ENCODE results near the gene IDS. TPM values are rescaled to one million over a fixed set of nuclear protein-coding genes. Genes with fewer than 3 reads are reported as not detected.
A peak's percentile ranks its signal among the peaks of the same experiment; 100 is the strongest.

Gene IDS
- total RNA-seq, 4 donors from 2014 or later: 80.2 to 91.0 (median 86.4) TPM

- intact Hi-C loops (cut with DNase I): no loop called here
Measured at GRCh38 chrX:149510386-149510785, 5.3 kb upstream of the IDS start.

GRCh38 chrX:149508467-149508866 lies 3.4 kb upstream of the IDS start:
- Histone ChIP-seq H3K9me3 (no peaks in the 10 kb centered on the region), H3K4me3 (no peak overlapping the region), H3K4me1 (peaks cover 0 to 15% (median 10%) of the 10 kb centered on the region in 4 donors), H3K27me3 (no peaks in the 10 kb centered on the region), H3K27ac (replicated peaks in 1 of 4) (no peak overlapping the region), H3K36me3 (no peaks in the 10 kb centered on the region)
- no peak for TF ChIP-seq CTCF (IDR thresholded peaks at IDR 0.05)
- no peak for TF ChIP-seq POLR2A (IDR thresholded peaks at IDR 0.05; ENCODE audit: low read depth)
- no peak for DNase-seq (ENCODE audit: extremely low spot score)
- WGBS: 53% methylated on average over 1 of the region's 1 CpG
- intact Hi-C loops (cut with DNase I): loop anchor here (10.0 kb wide), 1 partner anchor 1594 kb away; the partner anchor contains the start of gene FMR1

More at GRCh38 chrX:149510386-149510785, 5.3 kb upstream of the IDS start:
- no peak for DNase-seq (ENCODE audit: extremely low spot score)
- Histone ChIP-seq H3K27me3 (no peaks in the 10 kb centered on the region), H3K4me3 (no peak overlapping the region), H3K27ac (replicated peaks in 1 of 4) (no peak overlapping the region), H3K4me1 (peaks cover 0 to 4% (median 4%) of the 10 kb centered on the region in 4 donors), H3K36me3 (no peaks in the 10 kb centered on the region), H3K9me3 (no peaks in the 10 kb centered on the region)
- TF ChIP-seq POLR2A (IDR thresholded peaks at IDR 0.05; ENCODE audit: low read depth) (no peak), POLR2AphosphoS5 (IDR thresholded peaks at IDR 0.05) (no peak), CTCF (IDR thresholded peaks at IDR 0.05) (no peak), EP300 (IDR thresholded peaks at IDR 0.05) (no peak)
- WGBS: 33% methylated on average over 4 of the region's 4 CpGs

GRCh38 chrX:149506349-149506748 lies 1.2 kb upstream of the IDS start:
- Histone ChIP-seq H3K4me1 (peaks cover 0 to 26% (median 16%) of the 10 kb centered on the region in 4 donors), H3K27me3 (no peaks in the 10 kb centered on the region), H3K27ac (replicated peaks in 1 of 4) (no peak overlapping the region), H3K36me3 (peaks cover 0 to 8% (median 4%) of the 10 kb centered on the region in 4 donors), H3K4me3 (no peak overlapping the region), H3K9me3 (no peaks in the 10 kb centered on the region)
- 84% methylated on average over 2 of the region's 2 CpGs for WGBS
- intact Hi-C loops (cut with DNase I): loop anchor here (10.0 kb wide), 1 partner anchor 1592 kb away; the partner anchor contains the start of gene FMR1
- TF ChIP-seq CTCF (IDR thresholded peaks at IDR 0.05) (no peak), POLR2A (IDR thresholded peaks at IDR 0.05; ENCODE audit: low read depth) (no peak), EP300 (IDR thresholded peaks at IDR 0.05) (no peak)
- no peak for DNase-seq (ENCODE audit: extremely low spot score)

- H3K4me3 ChIP-seq: peak overlapping the region; percentile 64 to 81 (median 70)
- no peak for TF ChIP-seq CTCF (IDR thresholded peaks at IDR 0.05)
- no peak for TF ChIP-seq POLR2AphosphoS5 (IDR thresholded peaks at IDR 0.05)
- no peak for TF ChIP-seq EP300 (IDR thresholded peaks at IDR 0.05)
- H3K36me3 ChIP-seq: peaks cover 1 to 14% (median 8%) of the 10 kb centered on the region in 4 donors
- no peaks in the 10 kb centered on the region for H3K27me3 ChIP-seq
- DNase-seq (ENCODE audit: extremely low spot score): no peak
- H3K9me3 ChIP-seq: no peaks in the 10 kb centered on the region
- intact Hi-C loops (cut with DNase I): loop anchor here (10.0 kb wide), 1 partner anchor 1591 kb away; the partner anchor contains the start of gene FMR1
- peaks cover 0 to 26% (median 16%) of the 10 kb centered on the region in 4 donors for H3K4me1 ChIP-seq
- 88% methylated on average over 9 of the region's 9 CpGs for WGBS
- H3K27ac ChIP-seq (replicated peaks in 1 of 4): peak overlapping the region; percentile 80 to 91 (median 91)
Measured at GRCh38 chrX:149505671-149506070, 565 bp upstream of the IDS start.
